Hematopoietic multipotent progenitor cell treated with erythropoietin and hydrocortisone succinate and interleukin-3 and kit ligand, for 4 days (in vitro differentiated cells): ENCODE measurements around the gene GALNT10.
A peak's percentile ranks its signal among the peaks of the same experiment; 100 is the strongest.

Source experiments
- DNase-seq: peaks from one replicate; pipeline ENCODE4 v3.0.0-alpha.2; 2015

GALNT10 gene

DNA sequence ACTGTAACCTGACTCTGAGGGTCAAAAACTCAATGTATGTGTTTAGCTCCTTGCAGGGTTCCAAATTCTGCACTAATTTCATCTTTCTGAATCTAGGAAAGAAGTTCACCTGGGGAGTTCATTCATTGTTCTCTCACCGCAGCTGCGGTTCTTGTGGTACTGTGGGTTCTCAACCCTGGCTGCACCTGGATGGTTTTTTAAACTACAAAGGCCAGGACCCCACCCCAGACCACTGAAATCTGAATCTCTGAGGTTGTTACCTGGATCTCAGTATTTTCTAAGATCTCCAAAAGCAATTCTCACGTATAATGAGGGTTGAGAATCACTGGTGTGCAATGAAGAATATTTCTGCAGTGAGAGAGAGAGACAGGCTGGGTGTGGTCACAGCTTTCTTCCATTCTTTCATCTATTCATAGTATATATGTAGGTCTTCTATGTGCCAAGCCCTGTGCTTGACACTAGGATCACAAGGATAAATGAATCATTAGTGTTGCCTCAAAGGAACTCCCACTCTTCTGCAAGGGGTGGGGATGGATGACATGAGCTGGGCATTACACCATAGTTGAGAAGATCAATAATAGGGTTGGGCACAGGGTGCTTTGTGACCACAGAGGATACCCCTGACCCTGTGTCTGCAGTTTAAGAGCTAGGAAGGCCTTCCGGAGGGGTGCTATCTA, 109.8 kb downstream of the GALNT10 start:
- DNase-seq: no peak

- no peak for DNase-seq
Observed at GRCh38 chr5:154301726-154302125, 111.2 kb downstream of the GALNT10 start.

GRCh38 chr5:154302161-154302560, 111.6 kb downstream of the GALNT10 start:
- DNase-seq: no peak

- no peak for DNase-seq
Observed at GRCh38 chr5:154303133-154303532, 112.6 kb downstream of the GALNT10 start.

- DNase-seq: no peak
Observed at GRCh38 chr5:154308443-154309370, 118.2 kb downstream of the GALNT10 start.

DNA sequence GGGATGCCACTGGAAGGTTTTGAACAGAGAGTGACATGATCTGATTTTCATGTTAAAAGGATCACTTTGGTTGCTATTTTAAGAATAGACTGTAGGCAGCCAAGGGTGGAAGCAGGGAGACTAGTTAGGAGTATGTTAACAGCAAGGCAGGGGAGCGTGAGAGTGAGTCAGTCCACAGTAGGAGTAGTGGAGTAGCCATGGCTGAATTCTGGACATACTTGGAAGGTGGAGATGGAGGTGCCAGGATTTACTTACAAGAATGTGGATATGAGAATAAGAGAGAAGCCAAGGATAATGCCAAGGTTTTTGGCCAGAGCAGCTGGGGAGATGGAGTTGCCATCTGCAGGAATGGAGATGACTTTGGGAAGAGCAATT, 118.8 kb downstream of the GALNT10 start:
- no peak for DNase-seq

- peak; percentile 47 for DNase-seq
Observed at GRCh38 chr5:154309805-154310204, 119.3 kb downstream of the GALNT10 start.

- no peak for DNase-seq
Observed at GRCh38 chr5:154311362-154311761, 120.8 kb downstream of the GALNT10 start.

DNA sequence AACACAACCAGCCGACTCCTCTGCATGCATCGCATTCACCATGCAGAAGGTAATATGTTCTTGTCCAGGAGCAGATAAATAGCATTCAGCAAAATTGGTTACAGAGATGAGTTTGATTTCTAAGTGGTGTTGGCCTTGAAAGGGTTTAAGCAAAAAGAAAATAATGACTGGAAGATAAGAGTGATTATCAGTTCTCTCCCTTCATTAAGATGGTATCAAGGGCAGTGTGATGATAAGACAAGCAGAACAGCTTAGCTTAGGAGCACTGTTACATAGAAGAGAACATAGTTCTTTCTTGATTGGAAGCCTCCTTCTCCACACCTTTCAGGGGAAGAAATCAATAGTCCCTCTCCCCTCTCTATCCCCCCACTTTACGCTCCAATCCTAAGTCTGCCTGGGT, 121.5 kb downstream of the GALNT10 start:
- DNase-seq: no peak

GRCh38 chr5:154312576-154312975, 122.0 kb downstream of the GALNT10 start:
- DNase-seq: no peak

DNA sequence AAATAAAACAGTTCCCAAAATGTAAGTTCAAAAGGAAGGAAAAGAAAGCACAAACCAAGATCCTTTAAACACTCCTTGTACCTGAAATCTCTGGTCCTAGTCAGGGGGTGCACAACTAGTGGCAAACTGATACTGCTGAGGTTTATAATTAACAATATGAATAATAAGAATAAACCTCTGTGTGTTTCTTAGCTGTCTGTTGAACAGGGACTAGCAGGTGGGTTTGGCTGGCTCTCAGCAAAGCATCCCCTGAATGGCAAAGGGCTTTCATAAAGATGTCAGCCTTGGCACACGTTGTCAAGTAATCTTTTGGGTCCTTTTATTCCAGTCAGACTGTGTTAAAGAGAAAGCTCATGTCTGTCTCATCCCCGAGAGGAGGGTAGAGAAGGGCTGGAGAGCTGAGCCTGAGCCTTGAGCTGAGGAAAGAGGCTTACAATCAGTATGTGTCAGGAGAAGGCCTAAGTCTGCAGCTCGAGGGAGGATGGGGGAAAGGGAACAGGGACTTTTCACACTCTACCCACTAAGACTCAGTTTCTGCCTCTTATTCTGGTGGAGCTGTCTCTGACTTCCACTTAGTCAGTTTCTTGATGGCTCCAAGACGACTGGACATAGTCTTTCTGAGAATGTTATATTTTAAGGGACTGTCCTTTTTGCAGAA, 123.0 kb downstream of the GALNT10 start:
- no peak for DNase-seq

DNA sequence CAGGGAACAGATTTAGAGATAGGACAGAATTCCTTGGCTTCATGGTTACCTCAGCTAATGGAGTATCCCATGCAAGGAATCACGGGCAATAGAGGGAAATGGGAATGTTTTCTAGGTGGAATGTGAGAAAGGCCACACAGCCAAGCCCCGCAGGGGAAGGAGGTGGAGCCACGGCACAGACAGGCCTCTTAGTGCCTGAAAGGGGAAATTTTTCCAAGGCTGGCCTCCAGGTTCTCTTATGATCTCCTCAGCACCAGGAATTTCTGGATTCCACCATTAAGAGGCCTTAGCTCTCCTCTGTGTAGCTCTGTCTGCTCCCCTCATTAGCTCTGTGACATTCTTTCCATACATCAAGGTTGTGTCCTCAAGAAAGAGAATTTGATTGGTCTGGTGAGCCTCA, 124.7 kb downstream of the GALNT10 start:
- no peak for DNase-seq

GRCh38 chr5:154315756-154316155, 125.2 kb downstream of the GALNT10 start:
- DNase-seq: no peak

GRCh38 chr5:154316223-154316935, 125.8 kb downstream of the GALNT10 start:
- no peak for DNase-seq

GRCh38 chr5:154317916-154318315, 127.4 kb downstream of the GALNT10 start:
- no peak for DNase-seq

GRCh38 chr5:154318691-154319090, 128.2 kb downstream of the GALNT10 start:
- DNase-seq: no peak

GRCh38 chr5:154319736-154320135, 129.2 kb downstream of the GALNT10 start:
- DNase-seq: no peak

DNA sequence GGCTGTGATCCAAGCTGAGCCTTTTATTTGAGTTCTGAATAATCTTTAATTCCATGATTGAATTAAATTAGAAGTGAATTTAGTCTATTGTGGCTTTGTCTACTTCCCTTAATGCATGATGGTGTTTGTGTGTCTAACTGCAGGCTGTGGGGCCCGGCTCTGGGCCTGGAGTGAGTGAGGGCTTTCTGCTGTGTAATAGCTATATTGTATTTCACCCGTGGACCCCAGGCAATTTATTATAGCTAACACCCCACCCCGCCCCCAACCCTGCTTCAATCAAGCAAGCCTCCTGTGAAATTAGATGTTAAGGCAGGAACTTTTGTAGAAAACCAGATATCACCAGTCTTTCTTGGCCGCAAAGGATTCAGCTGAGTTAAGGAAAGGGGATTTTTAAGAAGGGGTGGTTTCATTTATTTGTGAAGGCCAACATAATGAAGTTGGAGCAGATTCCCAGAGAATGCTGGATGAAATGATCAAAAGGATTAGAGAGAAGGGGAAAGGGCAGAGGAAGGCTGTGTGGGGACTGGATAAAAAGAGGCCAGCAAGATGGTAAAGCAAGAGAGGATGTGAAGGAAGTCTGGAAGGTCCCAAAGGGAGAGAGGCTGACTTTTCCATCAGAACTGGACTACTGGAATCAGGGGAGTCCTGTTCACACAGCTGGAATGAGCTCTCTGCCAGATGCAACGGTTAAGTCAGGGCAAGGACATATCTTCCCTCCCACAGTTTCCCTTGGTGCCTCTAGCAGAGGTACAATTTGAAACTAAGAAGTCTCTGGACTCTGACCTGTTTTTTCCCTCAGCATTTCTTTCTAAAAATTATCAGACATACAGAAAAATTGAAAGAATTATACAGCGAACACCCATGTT, 129.9 kb downstream of the GALNT10 start:
- peak; percentile 21 for DNase-seq

DNA sequence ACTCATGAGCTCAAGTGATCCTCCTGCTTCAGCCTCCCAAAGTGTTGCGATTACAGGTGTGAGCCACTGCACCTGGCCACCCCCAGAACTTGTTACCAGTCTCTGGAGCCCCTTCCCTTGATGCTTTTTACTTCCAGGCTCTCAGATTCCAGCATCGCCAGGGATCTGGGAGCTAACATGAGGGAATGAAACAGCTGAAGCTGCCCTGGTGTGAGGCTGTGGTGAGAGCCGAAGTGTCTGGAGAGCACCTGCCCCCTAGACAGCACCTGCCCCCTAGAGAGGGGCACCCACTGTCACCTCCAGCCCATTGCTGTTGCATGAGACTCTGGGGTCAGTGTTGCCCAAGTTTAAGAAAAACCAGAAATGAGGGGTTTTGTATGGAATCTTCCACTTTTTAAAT, 131.0 kb downstream of the GALNT10 start:
- DNase-seq: no peak

DNA sequence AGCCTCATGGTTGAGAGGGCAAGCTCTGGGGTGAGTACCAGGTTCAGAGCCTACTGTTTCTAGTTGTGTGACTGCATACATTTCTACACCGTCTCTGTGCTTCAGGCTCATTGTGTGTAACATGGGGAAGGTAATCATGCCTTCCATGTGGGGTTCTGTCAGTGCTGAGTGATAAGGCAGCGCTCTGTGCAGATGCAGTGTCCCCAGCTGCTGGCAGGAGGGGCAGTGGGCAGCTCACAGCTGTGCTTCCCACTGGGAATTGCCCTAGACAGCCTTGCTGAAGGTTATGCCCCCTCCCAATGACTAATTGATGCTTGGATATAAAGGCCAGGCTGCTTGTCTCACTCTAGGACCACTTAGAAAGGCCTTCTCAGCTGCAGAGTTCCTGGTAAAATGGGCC, 133.5 kb downstream of the GALNT10 start:
- no peak for DNase-seq

DNA sequence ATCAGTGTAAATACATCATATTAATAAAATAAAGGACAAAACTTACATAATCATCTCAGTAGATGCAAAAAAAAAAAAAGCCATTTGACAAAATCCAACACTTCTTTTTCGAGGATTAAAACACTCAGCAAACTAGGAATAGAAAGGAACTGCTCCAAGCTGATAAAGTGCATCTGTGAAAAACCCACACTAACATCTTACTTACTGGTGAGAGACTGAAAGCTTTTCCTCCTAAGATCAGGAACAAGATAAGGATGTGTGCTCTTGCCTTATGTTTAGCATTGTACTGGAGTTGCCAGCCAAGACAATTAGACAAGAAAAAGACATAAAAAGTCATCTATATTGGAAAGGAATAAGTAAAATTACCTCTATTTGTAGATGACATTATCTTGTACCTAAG, 135.0 kb downstream of the GALNT10 start:
- peak; percentile 38 for DNase-seq

- no peak for DNase-seq
Observed at GRCh38 chr5:154329062-154329461, 138.5 kb downstream of the GALNT10 start.
